UCSD-AML1 (cell line): ENCODE results near the gene OR1F1.
"Not testable (repeated sequence)": the region's sequence is repeated elsewhere in the genome, so short reads cannot be mapped to it uniquely, and the experiment has no call there.

Experiments
- DNase-seq: peaks from one replicate; lab custom pipeline; 2025; ENCODE audit not compliant: unreplicated experiment; lab: John Stamatoyannopoulos, UW

Gene OR1F1

DNA sequence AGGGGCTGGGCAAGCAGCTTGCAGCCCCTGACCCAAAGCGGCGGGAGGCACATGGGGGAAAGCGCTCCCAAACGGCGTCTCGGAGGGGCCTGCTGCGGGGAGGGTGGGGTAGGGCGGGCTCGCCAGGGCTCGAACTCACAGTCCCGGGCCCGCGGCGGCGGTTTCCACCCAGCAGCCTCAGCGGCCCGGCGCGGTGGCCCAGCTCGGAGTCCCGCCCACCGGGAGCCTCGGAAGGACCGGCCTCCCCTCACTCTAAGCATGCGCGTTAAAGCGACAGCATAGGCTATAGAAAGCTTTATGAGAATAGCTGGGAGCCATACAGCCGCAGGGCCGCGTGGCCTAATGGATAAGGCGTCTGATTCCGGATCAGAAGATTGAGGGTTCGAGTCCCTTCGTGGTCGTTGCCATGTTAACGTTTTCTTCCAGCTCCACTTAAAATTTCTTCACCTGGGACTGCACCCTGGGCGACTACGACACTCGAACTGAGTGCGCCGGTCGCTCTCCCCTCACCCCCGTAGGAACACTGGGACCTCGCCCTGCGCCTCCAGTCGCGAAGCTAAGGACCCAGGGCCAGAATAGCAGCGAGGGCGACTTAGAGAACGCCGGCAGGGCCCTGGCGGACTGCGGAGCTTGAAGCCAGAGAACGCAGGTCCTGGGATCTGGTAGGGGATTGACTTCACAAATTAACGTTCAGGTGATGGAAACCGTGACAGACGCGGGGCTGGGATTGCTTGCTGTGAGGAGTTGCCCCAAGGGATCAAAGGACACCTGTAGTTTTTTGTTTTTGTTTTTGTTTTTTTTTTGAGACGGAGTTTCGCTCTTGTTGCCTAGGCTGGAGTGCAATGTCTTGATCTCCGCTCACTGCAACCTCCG is 37.4 kb upstream of the OR1F1 start:
- DNase-seq: peak; percentile 98

DNA sequence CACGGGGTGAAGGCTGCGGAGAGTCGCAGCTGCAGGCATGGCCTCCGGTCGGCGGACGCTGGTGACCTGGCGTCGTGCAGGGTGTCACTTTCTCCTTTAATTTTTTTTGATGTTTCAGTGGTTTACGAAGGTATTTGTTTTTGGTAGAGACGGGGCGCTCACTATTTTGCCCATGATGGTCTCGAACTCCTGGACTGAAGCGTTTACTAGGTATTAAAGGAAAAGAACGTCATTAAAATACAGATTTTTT is 36.1 kb upstream of the OR1F1 start:
- peak; percentile 53 for DNase-seq

DNA sequence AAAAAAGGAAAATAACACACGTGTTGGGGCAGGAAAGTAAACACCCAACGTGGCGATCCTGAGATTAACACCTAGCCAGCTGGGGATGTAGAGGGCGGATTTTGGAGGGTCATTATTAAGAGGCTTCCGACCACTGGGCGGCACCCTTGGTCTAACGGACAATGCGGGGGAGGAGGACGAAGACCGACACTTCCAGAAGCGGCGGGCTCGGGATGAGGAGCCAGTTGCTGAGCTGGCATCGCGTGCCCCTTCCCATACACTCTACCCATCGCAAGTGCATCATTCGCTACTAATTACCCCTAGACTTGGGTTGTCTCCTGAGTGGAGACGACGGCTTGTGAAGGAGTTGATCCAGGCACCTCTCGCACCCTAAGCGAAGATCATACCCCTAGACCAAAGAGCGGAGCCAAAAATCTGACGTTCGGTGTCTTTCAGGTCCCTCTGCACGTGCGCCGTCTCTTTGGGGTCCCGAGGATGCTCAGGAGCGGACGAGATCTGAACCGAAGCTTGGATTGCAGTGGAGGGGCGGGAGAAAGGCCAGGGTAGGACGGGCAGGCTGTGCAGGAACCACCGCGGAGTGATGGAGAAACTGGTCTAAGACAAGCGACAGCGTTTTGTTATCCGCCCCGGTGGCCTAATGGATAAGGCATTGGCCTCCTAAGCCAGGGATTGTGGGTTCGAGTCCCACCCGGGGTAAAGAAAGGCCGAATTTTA is 35.6 kb upstream of the OR1F1 start:
- DNase-seq: peak; percentile 92

DNA sequence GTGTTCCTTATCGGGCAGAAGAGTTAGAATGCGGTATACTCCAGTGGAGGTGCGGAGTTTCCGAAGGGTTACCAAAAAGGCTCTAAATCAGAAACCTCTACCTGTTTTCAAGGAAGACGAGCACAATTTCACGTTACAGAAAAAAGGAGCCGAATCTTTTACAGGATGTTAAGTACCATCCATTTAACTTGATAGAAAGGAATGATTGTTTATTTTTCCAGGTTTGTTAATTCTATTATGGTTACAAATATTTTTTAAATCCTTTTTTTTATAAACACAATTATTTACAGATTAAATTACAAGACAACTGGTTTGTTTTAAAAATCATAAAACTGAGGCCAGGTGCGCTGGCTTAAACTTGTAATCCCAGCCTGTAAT is 35.0 kb upstream of the OR1F1 start:
- no peak for DNase-seq

DNA sequence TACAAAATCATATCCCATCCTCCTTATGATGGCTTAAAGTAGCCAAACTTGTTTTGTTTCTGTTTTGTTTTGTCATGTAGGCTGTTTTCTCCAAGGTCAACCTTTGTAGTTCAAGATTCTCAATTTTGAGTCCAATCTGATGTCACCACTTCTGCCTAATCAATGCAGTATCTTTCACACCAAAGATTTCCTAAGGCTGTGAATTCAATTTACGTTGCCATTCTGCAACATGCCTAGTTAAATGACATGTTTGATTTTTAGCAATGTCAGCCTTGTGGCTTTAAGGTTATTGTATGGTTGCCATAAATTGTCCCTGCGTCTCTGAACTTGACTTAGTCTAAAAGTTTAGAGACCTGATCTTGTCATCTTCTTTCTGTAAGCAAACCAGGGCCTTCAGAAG is 32.8 kb upstream of the OR1F1 start:
- DNase-seq: no peak

DNA sequence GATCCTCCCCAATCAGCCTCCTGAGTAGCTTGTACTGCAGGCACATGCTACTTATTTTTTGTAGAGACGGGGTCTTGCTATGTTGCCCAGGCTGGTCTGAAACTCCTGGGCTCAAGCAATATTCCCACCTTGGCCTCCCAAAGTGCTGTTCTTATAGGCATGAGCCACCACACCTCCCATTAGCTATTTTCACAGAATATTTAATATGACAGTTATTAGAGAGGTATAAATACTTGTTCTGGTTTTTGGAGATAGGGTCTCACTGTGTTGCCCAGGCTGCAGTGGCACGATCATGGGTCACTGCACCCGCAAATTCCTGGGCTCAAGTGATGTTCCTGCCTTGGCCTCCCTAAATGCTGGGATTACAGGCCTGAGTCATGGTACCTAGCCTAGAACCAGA is 32.0 kb upstream of the OR1F1 start:
- no peak for DNase-seq

DNA sequence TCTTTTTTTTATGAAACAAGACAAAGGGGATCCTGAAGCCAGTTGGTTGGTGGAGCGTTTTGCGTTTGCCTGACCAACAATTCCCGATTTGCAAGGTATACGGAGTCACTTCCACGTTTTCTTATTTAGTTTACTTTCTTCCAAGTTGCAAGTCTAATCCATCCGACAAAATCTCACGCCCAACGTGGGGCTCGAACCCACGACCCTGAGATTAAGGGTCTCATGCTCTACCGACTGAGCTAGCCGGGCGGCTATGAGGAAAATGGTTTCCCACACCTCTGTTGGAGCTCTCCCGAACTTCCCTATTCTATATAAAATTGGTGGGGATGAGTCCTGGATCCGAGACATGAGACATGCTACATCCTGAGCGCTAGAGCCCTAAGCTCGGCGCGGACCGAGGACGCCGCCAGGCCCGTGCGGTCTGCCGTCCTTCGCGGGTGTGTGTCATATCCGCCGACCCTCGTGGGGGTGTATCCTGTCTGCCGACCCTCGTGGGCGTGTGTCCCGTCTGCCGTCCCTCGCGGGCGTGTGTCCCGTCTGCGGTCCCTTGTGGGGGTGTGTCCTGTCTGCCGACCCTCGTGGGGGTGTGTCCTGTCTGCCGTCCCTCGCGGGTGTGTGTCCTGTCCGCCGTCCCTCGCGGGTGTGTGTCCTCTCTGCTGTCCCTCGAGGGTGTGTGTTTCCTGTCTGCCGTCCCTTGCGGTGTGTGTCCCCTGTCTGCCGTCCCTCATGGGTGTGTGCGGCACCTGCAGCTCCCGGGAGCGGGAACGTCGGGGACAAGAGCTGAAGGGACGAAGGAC is 30.6 kb upstream of the OR1F1 start:
- peak; percentile 90 for DNase-seq

DNA sequence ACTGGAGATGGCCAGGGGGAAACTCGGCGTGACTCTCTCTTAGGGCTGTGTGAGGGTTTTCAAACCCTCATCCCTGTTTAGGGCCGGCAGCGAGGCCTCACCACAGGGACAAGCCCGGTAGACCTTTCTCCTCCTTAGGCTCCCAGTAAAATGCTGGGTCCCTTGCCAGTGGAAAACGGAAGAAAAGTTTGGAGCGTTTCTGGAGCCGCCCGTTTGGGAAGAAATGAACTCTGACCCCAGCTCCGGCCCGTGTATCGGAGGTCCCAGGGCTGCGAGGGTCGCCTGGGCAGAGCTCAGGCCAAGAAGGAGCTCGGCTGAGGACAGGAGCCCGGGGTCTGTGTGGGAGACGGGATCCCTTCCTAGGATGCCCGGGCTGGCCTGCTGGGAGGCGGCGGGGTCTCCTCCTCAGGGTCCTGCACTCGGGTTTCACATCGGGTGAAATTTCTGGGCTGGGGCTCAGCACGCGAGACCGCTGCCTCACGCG is 29.9 kb upstream of the OR1F1 start:
- DNase-seq: peak; percentile 60

DNA sequence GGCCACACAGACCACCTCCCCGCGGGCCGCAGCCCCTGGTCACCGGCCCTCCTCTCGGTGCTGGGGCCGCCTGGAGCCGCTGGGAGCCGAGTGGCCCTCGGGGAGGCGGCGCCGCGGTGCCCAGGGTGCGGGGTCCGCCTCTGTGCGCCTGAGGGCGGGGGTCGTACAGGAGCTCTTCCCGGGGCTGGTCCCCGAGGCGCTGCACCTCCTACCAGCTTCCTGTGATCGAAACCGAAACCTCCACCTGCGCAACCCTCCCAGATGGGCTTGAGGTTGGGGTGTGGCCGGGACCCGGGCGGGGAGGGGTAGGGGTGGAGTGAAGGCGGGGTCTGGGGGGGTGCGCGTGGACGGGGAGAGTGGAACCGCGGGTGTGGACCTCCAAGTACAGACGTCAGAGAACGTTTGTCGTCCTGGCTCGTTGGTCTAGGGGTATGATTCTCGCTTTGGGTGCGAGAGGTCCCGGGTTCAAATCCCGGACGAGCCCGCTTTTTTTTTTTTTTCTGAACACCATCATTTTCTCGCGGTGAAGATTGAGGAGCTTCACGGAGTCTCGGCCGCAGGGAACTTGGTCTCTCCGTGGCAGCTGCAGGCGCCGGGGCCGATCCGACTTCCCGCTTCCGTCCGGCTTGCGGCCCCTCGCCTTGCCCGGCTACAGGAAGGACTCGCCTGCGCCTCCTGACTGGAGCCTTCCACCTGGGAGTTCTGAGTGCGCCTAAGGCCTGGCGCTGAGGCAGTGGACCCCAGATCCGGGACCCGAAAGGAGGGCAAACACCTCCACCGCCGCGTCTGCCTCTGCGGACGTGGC is 29.3 kb upstream of the OR1F1 start:
- DNase-seq: peak; percentile 91

DNA sequence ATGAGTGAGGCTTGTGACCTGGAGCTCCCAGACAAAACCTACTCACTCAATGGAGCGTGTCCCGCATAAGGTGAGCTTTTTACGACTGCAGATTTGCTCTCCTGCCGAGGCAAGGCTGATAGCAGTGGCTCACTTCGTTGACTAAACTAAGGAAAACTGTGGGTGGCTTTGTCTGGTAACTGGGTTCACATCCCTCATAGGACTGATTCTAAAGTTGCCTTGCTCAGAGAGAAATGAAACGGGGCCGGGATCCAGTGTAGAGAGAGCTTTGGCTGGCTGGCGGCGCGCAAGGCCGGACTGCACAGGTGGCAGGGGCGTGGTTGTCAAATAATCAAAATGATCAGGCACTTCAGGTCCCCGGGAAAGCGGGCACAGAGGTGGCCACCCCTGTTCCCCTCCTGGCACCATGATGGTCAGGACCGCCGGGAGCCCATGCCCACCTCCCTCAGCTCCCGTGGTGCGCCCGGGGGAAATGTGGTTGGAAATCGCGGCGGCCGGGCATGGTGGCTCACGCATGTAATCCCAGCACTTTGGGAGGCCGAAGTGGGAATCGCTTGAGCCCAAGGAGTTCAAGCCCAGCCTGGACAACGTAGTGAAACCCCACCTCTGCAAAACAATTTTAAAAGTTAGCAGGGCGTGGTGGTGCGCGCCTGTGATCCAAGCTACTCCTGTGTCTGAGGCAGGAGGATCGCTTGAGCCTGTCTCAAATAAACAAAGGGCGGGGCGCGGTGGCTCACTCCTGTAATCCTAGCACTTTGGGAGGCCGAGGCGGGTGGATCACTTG is 26.6 kb upstream of the OR1F1 start:
- DNase-seq: no peak

DNA sequence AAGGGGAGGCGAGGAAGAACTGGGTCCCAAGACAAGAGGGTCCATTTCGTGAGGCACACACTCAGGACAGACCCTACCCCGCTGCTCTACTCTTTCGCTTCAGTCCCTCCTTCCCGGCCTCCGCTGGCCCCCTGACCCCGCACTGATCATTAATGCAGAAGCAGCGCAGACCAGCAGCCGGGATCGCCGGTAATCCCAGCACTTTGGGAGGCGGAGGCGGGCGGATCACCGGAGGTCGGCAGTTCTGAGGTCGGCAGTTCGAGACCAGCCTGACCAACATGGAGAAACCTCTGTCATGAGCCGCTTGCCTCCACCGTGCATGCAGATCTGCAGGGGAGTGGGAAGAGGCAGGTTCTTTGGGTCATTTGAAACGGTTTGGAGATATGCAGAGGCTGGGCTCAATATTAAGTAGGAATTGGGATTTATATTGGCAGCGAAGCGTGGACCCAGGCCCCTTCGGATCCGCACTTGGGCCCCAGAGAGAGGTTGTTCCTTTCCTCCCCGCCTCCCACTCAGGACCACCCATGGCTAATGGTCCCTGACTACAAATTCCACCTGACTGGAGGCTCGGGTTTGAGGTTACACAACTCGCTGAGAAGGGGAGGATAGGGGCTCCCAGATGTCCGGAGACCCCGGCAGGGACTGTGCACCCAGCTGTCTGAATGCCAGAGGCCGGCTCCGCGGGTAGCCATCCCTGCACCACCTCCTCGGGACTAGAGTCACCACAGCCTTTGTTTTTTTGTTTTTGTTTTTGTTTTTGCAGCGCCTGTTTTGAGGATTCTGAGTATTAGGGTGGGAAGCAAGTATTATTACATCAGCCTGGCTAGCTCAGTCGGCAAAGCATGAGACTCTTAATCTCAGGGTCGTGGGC is 23.6 kb upstream of the OR1F1 start:
- DNase-seq: no peak

DNA sequence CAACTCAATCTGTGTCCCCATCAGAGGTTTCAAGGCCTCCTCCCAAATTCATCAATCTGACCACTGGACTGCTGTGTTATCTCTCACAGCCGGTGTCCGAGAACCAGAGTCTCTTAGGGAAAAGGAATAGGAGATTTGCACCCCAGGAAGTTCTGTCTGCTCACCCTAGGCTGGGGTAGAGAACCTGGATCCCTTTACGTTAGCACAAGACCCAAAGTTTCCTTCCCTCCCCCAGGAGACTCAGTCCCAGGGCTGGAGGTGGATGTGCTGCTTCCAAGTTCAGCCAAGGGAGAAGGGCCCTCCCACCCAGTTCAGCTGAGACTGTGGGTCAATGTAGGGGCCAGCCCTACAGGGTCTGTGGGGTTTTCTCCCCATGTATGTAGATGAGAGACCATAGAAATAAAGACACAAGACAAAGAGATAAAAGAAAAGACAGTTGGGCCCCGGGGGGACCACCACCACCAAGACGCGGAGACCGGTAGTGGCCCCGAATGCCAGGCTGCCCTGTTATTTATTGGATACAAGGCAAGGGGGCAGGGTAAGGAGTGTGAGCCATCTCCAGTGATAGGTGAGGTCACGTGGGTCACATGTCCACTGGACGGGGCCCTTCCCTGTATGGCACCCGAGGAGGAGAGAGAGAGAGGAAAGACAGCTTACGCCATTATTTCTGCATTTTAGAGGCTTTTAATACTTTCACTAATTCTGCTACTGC is 22.7 kb upstream of the OR1F1 start:
- no peak for DNase-seq

DNA sequence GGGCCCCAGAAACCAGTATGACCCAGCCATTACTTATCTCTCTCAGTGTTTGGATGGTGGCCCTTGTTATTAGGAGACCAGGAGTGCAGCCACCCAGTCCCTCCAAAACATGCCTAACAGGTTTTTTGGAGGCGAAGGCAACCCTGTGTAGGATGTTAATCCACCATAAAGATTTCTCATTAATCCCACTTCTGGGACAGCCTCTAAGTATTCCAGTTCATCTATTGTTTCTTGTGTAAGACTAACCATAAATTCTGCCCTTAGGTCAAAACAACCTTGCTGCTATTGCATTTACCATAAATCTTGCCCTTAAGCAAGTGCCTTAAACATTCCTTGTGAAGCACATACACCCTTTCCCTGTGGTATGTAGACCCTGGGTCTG is 21.5 kb upstream of the OR1F1 start:
- DNase-seq: no peak

DNA sequence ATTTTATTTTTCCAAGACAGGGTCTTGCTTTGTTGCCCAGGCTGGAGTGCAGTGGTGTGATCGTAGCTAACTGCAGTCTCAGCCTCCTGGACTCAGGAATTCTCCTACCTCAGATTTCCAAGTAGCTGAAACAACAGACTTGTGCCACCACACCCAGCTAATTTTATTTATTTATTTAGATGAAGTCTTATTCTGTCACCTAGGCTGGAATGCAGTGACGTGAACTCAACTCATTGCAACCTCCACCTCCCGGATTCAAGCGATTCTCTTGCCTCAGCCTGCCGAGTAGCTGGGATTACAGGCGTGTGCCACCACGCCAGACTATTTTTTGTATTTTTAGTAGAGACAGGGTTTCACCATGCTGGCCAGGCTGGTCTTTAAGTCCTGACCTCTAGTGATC is 19.3 kb upstream of the OR1F1 start:
- DNase-seq: not testable (repeated sequence)

DNA sequence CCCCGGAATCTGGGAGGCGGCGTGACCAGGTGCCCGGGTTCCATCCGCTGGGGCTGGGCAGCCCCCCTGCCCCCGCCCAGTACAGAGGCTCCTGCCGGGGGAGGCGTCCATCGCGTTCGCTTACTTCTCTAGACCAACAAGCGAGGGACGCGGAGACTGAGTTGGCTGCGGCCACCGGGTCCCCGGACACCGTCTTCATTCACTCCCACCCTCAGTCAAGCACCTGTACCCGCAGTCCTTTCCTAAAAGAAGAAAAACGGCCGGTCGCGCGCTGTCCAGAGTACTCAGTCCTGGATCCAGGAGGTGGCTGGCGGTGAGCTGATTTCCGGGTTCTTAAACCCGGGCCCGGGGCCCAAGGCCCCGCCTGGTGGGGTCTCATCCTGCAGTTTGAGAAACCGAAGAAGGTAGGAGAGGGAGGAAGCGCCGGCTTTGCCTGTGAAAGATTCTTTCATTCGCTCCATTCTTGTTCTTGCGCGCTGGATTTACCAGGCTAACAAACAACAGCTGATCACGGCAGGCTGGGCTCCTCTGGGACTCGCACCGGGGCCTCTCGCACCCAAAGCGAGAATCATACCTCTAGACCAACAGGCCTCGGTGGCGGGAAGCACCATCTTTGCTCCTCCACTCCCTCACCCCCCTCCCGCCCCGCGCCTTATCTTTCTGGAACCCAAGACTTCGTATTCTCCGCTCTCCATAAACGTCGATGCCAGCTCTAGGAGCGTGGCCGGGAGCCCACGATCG is 17.4 kb upstream of the OR1F1 start:
- DNase-seq: no peak

DNA sequence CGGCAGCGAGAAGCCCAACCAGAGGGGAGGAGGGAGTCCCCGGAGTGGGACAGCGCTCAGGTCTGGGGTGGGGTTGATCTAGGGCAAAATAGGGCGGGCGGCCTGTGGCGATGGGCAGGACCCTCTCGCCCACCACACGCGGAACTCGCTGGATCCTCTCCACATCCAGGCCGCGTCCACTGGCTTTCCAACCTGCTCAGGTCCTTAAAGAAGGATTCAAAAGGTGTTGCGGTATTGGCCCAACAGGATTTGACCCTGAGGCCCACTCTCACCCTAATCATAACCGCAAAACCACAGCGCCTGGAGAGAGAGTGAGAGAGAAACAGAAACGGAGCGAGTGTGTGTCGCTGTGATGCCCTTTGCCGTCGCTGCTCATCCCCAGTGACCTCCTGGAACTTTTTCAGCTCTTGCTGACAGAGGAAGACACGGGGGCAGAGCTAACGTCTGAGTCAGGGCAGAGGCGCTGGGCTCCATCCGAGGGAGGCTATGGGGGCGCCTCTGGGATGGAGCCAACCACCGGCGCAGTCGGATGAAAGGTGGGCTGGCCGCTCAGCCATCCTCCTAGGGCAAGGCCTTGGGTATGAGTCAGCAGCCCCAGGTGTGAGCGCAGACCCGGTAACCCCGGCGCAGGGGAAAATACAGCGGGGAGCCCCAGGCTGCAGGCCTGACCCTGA is 16.7 kb upstream of the OR1F1 start:
- DNase-seq: no peak

DNA sequence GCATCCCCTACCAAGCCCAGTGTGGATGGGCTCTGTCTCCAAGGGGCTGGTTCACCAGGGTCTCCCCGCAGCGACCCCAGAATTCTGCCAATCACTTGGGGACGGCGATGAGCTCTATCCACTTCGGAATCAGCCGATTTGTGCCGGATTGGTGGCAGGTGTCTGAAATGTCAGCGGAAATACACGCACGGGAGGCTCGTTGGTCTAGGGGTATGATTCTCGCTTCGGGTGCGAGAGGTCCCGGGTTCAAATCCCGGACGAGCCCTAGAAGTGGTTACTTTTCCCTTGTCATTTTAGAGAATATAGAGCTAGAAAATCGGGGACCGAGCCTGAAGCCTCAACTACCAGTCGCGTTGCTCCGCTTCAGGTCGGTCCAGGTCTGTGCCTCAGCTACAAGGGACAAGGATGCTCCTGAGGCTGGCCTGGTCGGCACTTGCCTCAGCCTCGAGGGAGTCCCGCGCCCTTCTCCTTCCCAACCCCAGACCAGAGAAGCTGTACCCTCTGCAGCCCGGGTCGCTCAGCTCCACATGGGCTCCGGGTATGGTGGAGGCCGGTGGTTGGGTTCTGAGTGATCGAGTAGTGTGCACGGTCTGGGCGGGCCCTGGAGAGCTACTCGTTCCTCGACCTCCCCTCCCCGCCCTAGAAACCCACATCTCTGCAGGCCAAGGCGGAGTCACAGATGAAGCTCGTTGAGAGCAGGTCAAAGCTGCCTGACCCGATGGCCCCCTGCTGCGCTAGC is 16.0 kb upstream of the OR1F1 start:
- no peak for DNase-seq
